Stimulated activated naive B cell treated with anti-CD40 and anti-IgM and Interleukin-4, amounts not matched to agents 10 μg/mL and 1 μg/mL and 100 μg/mL, for 72 hours (primary cell): ENCODE measurements around the gene RBM28.

Experiments
- ATAC-seq, 2 donors: fragments of 150-1000 bp; cut with Tn5 transposase; replicated peaks; 2 replicates each; pipeline ENCODE4 v1.10.0; 2021; ENCODE audit warnings: moderate library complexity in 1 of 2
- DNase-seq: peaks from one replicate; pipeline ENCODE4 v3.0.0; 2021
- H3K27ac Mint-ChIP-seq: one replicate; pipeline ENCODE4 v1.8.0; 2022; ENCODE audit warnings: mild to moderate bottlenecking, mixed read lengths
- H3K27me3 Mint-ChIP-seq, 2 donors: one replicate each; pipeline ENCODE4 v1.8.0; 2022; ENCODE audit warnings: mixed read lengths in 2 of 2
- H3K36me3 Mint-ChIP-seq, 2 donors: one replicate each; pipeline ENCODE4 v1.8.0; 2022; ENCODE audit warnings: mixed read lengths in 2 of 2, mild to moderate bottlenecking in 1 of 2
- H3K4me1 Mint-ChIP-seq, 2 donors: one replicate each; pipeline ENCODE4 v1.8.0; 2022; ENCODE audit warnings: mixed read lengths in 2 of 2, mild to moderate bottlenecking in 1 of 2
- H3K4me3 Mint-ChIP-seq, 2 donors: one replicate each; pipeline ENCODE4 v1.8.0; 2022; ENCODE audit warnings: mild to moderate bottlenecking in 2 of 2, mixed read lengths in 2 of 2, moderate library complexity in 1 of 2
- H3K9me3 Mint-ChIP-seq, 2 donors: one replicate each; pipeline ENCODE4 v1.8.0; 2022; ENCODE audit warnings: mixed read lengths in 2 of 2, mild to moderate bottlenecking in 1 of 2

The RBM28 gene

GRCh38 chr7:128350708-128351295, 7.1 kb upstream of the RBM28 start:
- Mint-ChIP-seq H3K9me3 (no peaks in the 10 kb centered on the region), H3K4me1 (no peaks in the 10 kb centered on the region), H3K27me3 (peaks cover 43 to 66% of the 10 kb centered on the region in 2 donors), H3K36me3 (no peaks in the 10 kb centered on the region), H3K27ac (no peak overlapping the region), H3K4me3 (peak overlapping the region in 1 of 2 donors; percentile 42)
- ATAC-seq (no peak), DNase-seq (no peak)

- H3K27me3 Mint-ChIP-seq = peaks cover 40 to 58% of the 10 kb centered on the region in 2 donors
- no peak overlapping the region for H3K4me3 Mint-ChIP-seq
- no peaks in the 10 kb centered on the region for H3K36me3 Mint-ChIP-seq
- no peaks in the 10 kb centered on the region for H3K4me1 Mint-ChIP-seq
- H3K27ac Mint-ChIP-seq = no peak overlapping the region
- DNase-seq = no peak
- H3K9me3 Mint-ChIP-seq = no peaks in the 10 kb centered on the region
- no peak for ATAC-seq
Observed at GRCh38 chr7:128349466-128349825, 5.7 kb upstream of the RBM28 start.

- ATAC-seq = no peak
- H3K27ac Mint-ChIP-seq = no peak overlapping the region
- peaks cover 0 to 2% of the 10 kb centered on the region in 2 donors for H3K36me3 Mint-ChIP-seq
- H3K4me3 Mint-ChIP-seq = no peak overlapping the region
- peaks cover 3 to 4% of the 10 kb centered on the region in 2 donors for H3K4me1 Mint-ChIP-seq
- no peak for DNase-seq
- H3K27me3 Mint-ChIP-seq = peaks cover 26 to 42% of the 10 kb centered on the region in 2 donors
- no peaks in the 10 kb centered on the region for H3K9me3 Mint-ChIP-seq
Observed at GRCh38 chr7:128347647-128348097, 4.0 kb upstream of the RBM28 start.

- Mint-ChIP-seq H3K4me1 (peaks cover 9 to 22% of the 10 kb centered on the region in 2 donors), H3K4me3 (peak overlapping the region in 1 of 2 donors; percentile 62), H3K36me3 (peaks cover 0 to 11% of the 10 kb centered on the region in 2 donors), H3K27ac (no peak overlapping the region), H3K9me3 (no peaks in the 10 kb centered on the region), H3K27me3 (peaks cover 14 to 22% of the 10 kb centered on the region in 2 donors)
- DNase-seq (no peak), ATAC-seq (no peak)
Observed at GRCh38 chr7:128344431-128344774, 695 bp upstream of the RBM28 start.

- Mint-ChIP-seq H3K4me1 (peaks cover 9 to 22% of the 10 kb centered on the region in 2 donors), H3K27me3 (no peaks in the 10 kb centered on the region), H3K27ac (no peak overlapping the region), H3K4me3 (no peak overlapping the region), H3K36me3 (peaks cover 2 to 29% of the 10 kb centered on the region in 2 donors), H3K9me3 (no peaks in the 10 kb centered on the region)
- DNase-seq (no peak), ATAC-seq (no peak)
Observed at GRCh38 chr7:128341733-128342132, 2.0 kb downstream of the RBM28 start.

GRCh38 chr7:128335730-128336129, 8.0 kb downstream of the RBM28 start:
- H3K36me3 Mint-ChIP-seq = peaks cover 25 to 55% of the 10 kb centered on the region in 2 donors

GRCh38 chr7:128324368-128324680, 19.4 kb downstream of the RBM28 start:
- DNase-seq = no peak
- no peak overlapping the region for H3K27ac Mint-ChIP-seq
- peaks cover 0 to 5% of the 10 kb centered on the region in 2 donors for H3K4me1 Mint-ChIP-seq
- ATAC-seq = no peak
- H3K27me3 Mint-ChIP-seq = no peaks in the 10 kb centered on the region
- no peak overlapping the region for H3K4me3 Mint-ChIP-seq
- H3K36me3 Mint-ChIP-seq = peaks cover 38 to 58% of the 10 kb centered on the region in 2 donors
- H3K9me3 Mint-ChIP-seq = no peaks in the 10 kb centered on the region

More at GRCh38 chr7:128335730-128336129, 8.0 kb downstream of the RBM28 start:
- no peak for ATAC-seq
- no peaks in the 10 kb centered on the region for H3K4me1 Mint-ChIP-seq
- no peaks in the 10 kb centered on the region for H3K27me3 Mint-ChIP-seq
- no peak for DNase-seq
- H3K4me3 Mint-ChIP-seq = no peak overlapping the region
- no peak overlapping the region for H3K27ac Mint-ChIP-seq
- no peaks in the 10 kb centered on the region for H3K9me3 Mint-ChIP-seq

- H3K9me3 Mint-ChIP-seq = no peaks in the 10 kb centered on the region
- H3K4me1 Mint-ChIP-seq = peaks cover 0 to 5% of the 10 kb centered on the region in 2 donors
- no peak overlapping the region for H3K27ac Mint-ChIP-seq
- DNase-seq = no peak
- H3K27me3 Mint-ChIP-seq = no peaks in the 10 kb centered on the region
- no peak for ATAC-seq
- no peak overlapping the region for H3K4me3 Mint-ChIP-seq
- peaks cover 41 to 64% of the 10 kb centered on the region in 2 donors for H3K36me3 Mint-ChIP-seq
Observed at GRCh38 chr7:128323459-128324367, 20.0 kb downstream of the RBM28 start.

- H3K9me3 Mint-ChIP-seq = no peaks in the 10 kb centered on the region
- peaks cover 0 to 5% of the 10 kb centered on the region in 2 donors for H3K4me1 Mint-ChIP-seq
- no peak overlapping the region for H3K27ac Mint-ChIP-seq
- no peaks in the 10 kb centered on the region for H3K27me3 Mint-ChIP-seq
- H3K4me3 Mint-ChIP-seq = no peak overlapping the region
- ATAC-seq (no peak), DNase-seq (no peak)
- H3K36me3 Mint-ChIP-seq = peaks cover 47 to 67% of the 10 kb centered on the region in 2 donors
Observed at GRCh38 chr7:128323040-128323439, 20.7 kb downstream of the RBM28 start.

- no peaks in the 10 kb centered on the region for H3K9me3 Mint-ChIP-seq
- H3K27me3 Mint-ChIP-seq = no peaks in the 10 kb centered on the region
- H3K4me1 Mint-ChIP-seq = peaks cover 0 to 5% of the 10 kb centered on the region in 2 donors
- H3K27ac Mint-ChIP-seq = no peak overlapping the region
- no peak overlapping the region for H3K4me3 Mint-ChIP-seq
- DNase-seq (no peak), ATAC-seq (peak; percentile 43 to 50)
- peaks cover 56 to 72% of the 10 kb centered on the region in 2 donors for H3K36me3 Mint-ChIP-seq
Observed at GRCh38 chr7:128322040-128322643, 21.6 kb downstream of the RBM28 start.

- Mint-ChIP-seq H3K4me3 (no peak overlapping the region), H3K4me1 (peaks cover 0 to 5% of the 10 kb centered on the region in 2 donors), H3K36me3 (peaks cover 59 to 77% of the 10 kb centered on the region in 2 donors), H3K9me3 (no peaks in the 10 kb centered on the region), H3K27ac (no peak overlapping the region), H3K27me3 (no peaks in the 10 kb centered on the region)
- ATAC-seq = no peak
- no peak for DNase-seq
Observed at GRCh38 chr7:128321044-128321422, 22.7 kb downstream of the RBM28 start.

GRCh38 chr7:128318691-128319090, 25.0 kb downstream of the RBM28 start:
- ATAC-seq (no peak), DNase-seq (no peak)
- H3K4me3 Mint-ChIP-seq = no peak overlapping the region
- H3K27me3 Mint-ChIP-seq = no peaks in the 10 kb centered on the region
- peaks cover 0 to 5% of the 10 kb centered on the region in 2 donors for H3K4me1 Mint-ChIP-seq
- H3K9me3 Mint-ChIP-seq = no peaks in the 10 kb centered on the region
- peaks cover 59 to 78% of the 10 kb centered on the region in 2 donors for H3K36me3 Mint-ChIP-seq
- no peak overlapping the region for H3K27ac Mint-ChIP-seq

GRCh38 chr7:128311013-128311412, 32.7 kb downstream of the RBM28 start:
- H3K9me3 Mint-ChIP-seq = no peaks in the 10 kb centered on the region
- H3K4me3 Mint-ChIP-seq = no peak overlapping the region
- DNase-seq (no peak), ATAC-seq (no peak)
- H3K36me3 Mint-ChIP-seq = peaks cover 44 to 76% of the 10 kb centered on the region in 2 donors
- H3K4me1 Mint-ChIP-seq = no peaks in the 10 kb centered on the region
- no peak overlapping the region for H3K27ac Mint-ChIP-seq
- no peaks in the 10 kb centered on the region for H3K27me3 Mint-ChIP-seq

GRCh38 chr7:128310499-128310898, 33.2 kb downstream of the RBM28 start:
- no peak overlapping the region for H3K4me3 Mint-ChIP-seq
- ATAC-seq = no peak

More at GRCh38 chr7:128310499-128310898, 33.2 kb downstream of the RBM28 start:
- H3K9me3 Mint-ChIP-seq = no peaks in the 10 kb centered on the region
- H3K27me3 Mint-ChIP-seq = no peaks in the 10 kb centered on the region
- DNase-seq = no peak
- H3K36me3 Mint-ChIP-seq = peaks cover 45 to 76% of the 10 kb centered on the region in 2 donors
- no peaks in the 10 kb centered on the region for H3K4me1 Mint-ChIP-seq
- H3K27ac Mint-ChIP-seq = no peak overlapping the region
